ENCODE results near the gene PPP4R4. TPM values are rescaled to one million over a fixed set of nuclear protein-coding genes. Genes with fewer than 3 reads are reported as not detected.

The PPP4R4 gene, protein sequence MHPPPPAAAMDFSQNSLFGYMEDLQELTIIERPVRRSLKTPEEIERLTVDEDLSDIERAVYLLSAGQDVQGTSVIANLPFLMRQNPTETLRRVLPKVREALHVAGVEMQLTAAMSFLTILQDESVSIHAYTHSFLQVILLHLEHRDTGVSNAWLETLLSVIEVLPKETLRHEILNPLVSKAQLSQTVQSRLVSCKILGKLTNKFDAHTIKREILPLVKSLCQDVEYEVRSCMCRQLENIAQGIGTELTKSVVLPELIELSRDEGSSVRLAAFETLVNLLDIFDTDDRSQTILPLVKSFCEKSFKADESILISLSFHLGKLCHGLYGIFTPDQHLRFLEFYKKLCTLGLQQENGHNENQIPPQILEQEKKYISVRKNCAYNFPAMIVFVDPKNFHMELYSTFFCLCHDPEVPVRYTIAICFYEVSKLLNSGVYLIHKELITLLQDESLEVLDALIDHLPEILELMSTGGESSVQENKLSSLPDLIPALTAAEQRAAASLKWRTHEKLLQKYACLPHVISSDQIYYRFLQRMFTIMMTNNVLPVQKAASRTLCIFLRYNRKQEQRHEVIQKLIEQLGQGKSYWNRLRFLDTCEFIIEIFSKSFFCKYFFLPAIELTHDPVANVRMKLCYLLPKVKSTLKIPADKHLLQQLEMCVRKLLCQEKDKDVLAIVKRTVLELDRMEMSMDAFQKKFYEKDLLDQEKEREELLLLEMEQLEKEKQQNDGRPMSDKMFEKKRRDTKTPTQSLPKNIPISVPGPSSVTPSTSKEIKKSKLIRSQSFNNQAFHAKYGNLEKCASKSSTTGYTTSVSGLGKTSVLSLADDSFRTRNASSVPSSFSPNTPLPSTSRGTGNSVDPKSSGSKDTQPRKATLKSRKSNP
- total RNA-seq, result 1 to 10 TPM in 1 of 2 donors, under 1 TPM in 1; 0.27 to 8.9 TPM

DNA sequence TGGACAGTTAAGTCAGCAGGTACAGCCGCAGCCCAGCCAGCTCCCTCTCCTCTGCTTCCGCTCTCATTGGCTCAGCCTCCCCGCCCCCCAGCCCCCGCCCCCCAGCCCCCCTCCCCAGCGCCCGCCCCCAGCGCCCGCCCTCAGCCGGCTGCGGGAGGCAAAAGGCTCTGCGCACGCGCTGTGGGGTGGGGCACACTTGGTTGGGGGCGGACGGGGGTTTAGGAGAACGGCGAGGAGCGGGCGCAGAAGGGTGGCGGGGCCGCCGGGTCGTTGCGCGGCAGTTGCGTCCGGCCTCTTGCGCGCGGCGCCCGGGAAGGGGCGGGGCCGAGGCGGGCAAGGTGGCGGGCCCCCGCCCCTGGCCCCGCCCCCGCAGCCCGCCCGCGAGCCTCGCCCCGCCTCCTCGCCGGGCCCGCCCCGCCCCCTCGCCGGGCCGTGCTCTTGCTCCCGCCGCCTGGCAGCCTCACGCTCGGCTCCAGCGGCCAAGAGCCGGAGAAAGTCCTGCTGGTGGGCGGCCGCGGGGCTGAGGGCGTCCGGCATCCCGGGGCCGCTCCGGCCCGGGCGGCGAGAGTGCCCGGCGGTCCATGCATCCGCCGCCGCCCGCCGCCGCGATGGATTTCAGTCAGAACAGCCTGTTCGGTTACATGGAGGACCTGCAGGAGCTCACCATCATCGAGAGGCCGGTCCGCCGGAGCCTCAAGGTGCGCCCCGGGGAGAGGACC is at the start of gene PPP4R4:
Gene PPP4R4, plus strand, starts transcription at position 438 of the 719 bp plus-strand sequence. Its CDS starts 144 bp downstream, at position 582.
- Histone ChIP-seq H3K27me3 (replicated peaks; ENCODE audit: insufficient read depth) (peaks cover 8% of the 10 kb centered on the region), H3K27ac (peak within 1 kb of the TSS in 1 of 2 donors; percentile 67), H3K4me3 (peak within 1 kb of the TSS; percentile 75), H3K4me1 (ENCODE audit: control insufficient read depth in 1 of 2, low read depth in 2 of 2) (peaks cover 4 to 20% of the 10 kb centered on the region in 2 donors), H3K9me3 (no peaks in the 10 kb centered on the region), H3K36me3 (no peaks in the 10 kb centered on the region)
- TF ChIP-seq, protein P1, sequence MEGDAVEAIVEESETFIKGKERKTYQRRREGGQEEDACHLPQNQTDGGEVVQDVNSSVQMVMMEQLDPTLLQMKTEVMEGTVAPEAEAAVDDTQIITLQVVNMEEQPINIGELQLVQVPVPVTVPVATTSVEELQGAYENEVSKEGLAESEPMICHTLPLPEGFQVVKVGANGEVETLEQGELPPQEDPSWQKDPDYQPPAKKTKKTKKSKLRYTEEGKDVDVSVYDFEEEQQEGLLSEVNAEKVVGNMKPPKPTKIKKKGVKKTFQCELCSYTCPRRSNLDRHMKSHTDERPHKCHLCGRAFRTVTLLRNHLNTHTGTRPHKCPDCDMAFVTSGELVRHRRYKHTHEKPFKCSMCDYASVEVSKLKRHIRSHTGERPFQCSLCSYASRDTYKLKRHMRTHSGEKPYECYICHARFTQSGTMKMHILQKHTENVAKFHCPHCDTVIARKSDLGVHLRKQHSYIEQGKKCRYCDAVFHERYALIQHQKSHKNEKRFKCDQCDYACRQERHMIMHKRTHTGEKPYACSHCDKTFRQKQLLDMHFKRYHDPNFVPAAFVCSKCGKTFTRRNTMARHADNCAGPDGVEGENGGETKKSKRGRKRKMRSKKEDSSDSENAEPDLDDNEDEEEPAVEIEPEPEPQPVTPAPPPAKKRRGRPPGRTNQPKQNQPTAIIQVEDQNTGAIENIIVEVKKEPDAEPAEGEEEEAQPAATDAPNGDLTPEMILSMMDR (IDR thresholded peaks at IDR 0.05), result no peak
- ATAC-seq (ENCODE audit: insufficient number of reproducible peaks, low FRiP score, low read depth), result peak; percentile 75
- DNase-seq (ENCODE audit: low spot score), result peak; percentile 44

GRCh38 chr14:94124582-94125377 is 49.3 kb upstream of the PPP4R4 start:
- H3K27me3 ChIP-seq (replicated peaks; ENCODE audit: insufficient read depth), result no peaks in the 10 kb centered on the region
- TF ChIP-seq, protein P1 (IDR thresholded peaks at IDR 0.05), result no peak
- DNase-seq (ENCODE audit: low spot score), result no peak

GRCh38 chr14:94125659-94126418 is 48.3 kb upstream of the PPP4R4 start:
- ATAC-seq (ENCODE audit: insufficient number of reproducible peaks, low FRiP score, low read depth) (no peak), DNase-seq (ENCODE audit: low spot score) (no peak)
- H3K27me3 ChIP-seq (replicated peaks; ENCODE audit: insufficient read depth), result no peaks in the 10 kb centered on the region
- H3K36me3 ChIP-seq, result no peaks in the 10 kb centered on the region
- no peak overlapping the region for H3K4me3 ChIP-seq
- TF ChIP-seq, protein P1 (IDR thresholded peaks at IDR 0.05), result no peak
- H3K4me1 ChIP-seq (ENCODE audit: control insufficient read depth in 1 of 2, low read depth in 2 of 2), result peaks cover 11 to 20% of the 10 kb centered on the region in 2 donors
- H3K27ac ChIP-seq, result no peak overlapping the region
- no peaks in the 10 kb centered on the region for H3K9me3 ChIP-seq

More at GRCh38 chr14:94124582-94125377, 49.3 kb upstream of the PPP4R4 start:
- H3K27ac ChIP-seq, result no peak overlapping the region
- peaks cover 3 to 14% of the 10 kb centered on the region in 2 donors for H3K4me1 ChIP-seq (ENCODE audit: control insufficient read depth in 1 of 2, low read depth in 2 of 2)
- no peak overlapping the region for H3K4me3 ChIP-seq
- no peaks in the 10 kb centered on the region for H3K36me3 ChIP-seq
- ATAC-seq (ENCODE audit: insufficient number of reproducible peaks, low FRiP score, low read depth), result no peak
- no peaks in the 10 kb centered on the region for H3K9me3 ChIP-seq

- TF ChIP-seq, protein P1 (IDR thresholded peaks at IDR 0.05), result no peak
- ATAC-seq (ENCODE audit: insufficient number of reproducible peaks, low FRiP score, low read depth), result no peak
- H3K4me1 ChIP-seq (ENCODE audit: control insufficient read depth in 1 of 2, low read depth in 2 of 2), result peaks cover 11 to 17% of the 10 kb centered on the region in 2 donors
- H3K9me3 ChIP-seq, result no peaks in the 10 kb centered on the region
- no peaks in the 10 kb centered on the region for H3K36me3 ChIP-seq
- no peaks in the 10 kb centered on the region for H3K27me3 ChIP-seq (replicated peaks; ENCODE audit: insufficient read depth)
- H3K4me3 ChIP-seq, result no peak overlapping the region
- no peak for DNase-seq (ENCODE audit: low spot score)
- H3K27ac ChIP-seq, result no peak overlapping the region
Observed at GRCh38 chr14:94126419-94126677, 47.8 kb upstream of the PPP4R4 start.

All from thoracic aorta (tissue), 2 donors.